ENCODE measurements around the gene SLC44A3. TPM values are rescaled to one million over a fixed set of nuclear protein-coding genes. Genes with fewer than 3 reads are reported as not detected.

The SLC44A3 gene
- total RNA-seq, 4 donors from 2014 or later, result 4.0 to 6.7 (median 5.4) TPM

DNA sequence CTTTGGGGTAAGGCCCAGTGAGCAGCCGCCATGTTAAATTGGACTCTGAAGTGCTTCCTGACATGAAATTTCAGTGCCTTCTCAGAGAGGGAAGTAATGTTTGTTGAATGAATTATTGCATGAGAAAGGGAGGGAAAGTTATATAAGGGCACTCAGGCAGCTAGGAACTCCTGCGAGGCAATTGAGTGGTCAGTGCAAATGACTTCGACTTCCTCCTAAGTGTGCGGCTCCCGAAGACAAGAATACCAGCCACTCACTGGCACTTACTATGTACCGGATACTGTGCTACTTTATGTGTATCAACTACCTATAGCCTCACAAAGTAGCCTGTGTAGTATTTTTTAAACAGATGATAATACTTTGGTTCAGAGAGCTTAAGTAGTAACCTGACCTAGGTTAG, 54.3 kb downstream of the SLC44A3 start:
- DNase-seq, result no peak

DNA sequence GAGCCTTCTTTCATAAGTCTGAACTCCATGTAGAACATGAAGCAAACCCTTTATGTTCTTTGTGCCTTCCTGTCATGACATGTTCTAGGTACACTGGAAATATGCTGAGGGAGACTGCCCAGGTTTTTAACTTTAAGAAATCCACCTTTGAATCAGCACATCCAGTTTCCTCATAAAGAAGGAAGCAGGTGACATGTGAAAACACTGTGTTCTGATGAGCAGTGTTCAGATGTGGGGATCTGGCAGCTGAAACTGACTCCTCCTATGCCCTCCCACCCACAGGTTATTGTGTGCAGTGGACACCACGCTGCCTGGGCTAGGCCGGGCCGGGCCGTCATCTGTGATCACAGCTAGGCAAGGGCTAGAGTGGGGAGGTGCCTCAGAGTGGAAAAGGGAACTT, 55.6 kb downstream of the SLC44A3 start:
- Histone ChIP-seq H3K4me1 (no peaks in the 10 kb centered on the region), H3K27me3 (no peaks in the 10 kb centered on the region), H3K4me3 (replicated peaks in 1 of 3) (no peak overlapping the region), H3K27ac (no peak overlapping the region), H3K36me3 (no peaks in the 10 kb centered on the region), H3K9me3 (no peaks in the 10 kb centered on the region)
- WGBS, 2 donors, result 46 to 65% methylated on average over 4 of the region's 4 CpGs
- TF ChIP-seq, protein P1, sequence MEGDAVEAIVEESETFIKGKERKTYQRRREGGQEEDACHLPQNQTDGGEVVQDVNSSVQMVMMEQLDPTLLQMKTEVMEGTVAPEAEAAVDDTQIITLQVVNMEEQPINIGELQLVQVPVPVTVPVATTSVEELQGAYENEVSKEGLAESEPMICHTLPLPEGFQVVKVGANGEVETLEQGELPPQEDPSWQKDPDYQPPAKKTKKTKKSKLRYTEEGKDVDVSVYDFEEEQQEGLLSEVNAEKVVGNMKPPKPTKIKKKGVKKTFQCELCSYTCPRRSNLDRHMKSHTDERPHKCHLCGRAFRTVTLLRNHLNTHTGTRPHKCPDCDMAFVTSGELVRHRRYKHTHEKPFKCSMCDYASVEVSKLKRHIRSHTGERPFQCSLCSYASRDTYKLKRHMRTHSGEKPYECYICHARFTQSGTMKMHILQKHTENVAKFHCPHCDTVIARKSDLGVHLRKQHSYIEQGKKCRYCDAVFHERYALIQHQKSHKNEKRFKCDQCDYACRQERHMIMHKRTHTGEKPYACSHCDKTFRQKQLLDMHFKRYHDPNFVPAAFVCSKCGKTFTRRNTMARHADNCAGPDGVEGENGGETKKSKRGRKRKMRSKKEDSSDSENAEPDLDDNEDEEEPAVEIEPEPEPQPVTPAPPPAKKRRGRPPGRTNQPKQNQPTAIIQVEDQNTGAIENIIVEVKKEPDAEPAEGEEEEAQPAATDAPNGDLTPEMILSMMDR (IDR thresholded peaks at IDR 0.05), result no peak
- no peak for TF ChIP-seq POLR2A (IDR thresholded peaks at IDR 0.05)
- intact Hi-C loops (cut with DNase I), result no loop called here
- peak; percentile 22 to 36 for DNase-seq

More for the DNA sequence above, 54.3 kb downstream of the SLC44A3 start:
- Histone ChIP-seq H3K36me3 (no peaks in the 10 kb centered on the region), H3K4me1 (no peaks in the 10 kb centered on the region), H3K27ac (peak overlapping the region in 1 of 3 donors; percentile 26), H3K27me3 (no peaks in the 10 kb centered on the region), H3K4me3 (replicated peaks in 1 of 3) (no peak overlapping the region), H3K9me3 (no peaks in the 10 kb centered on the region)
- 88 to 92% methylated on average over 6 of the region's 6 CpGs for WGBS, 2 donors
- TF ChIP-seq POLR2A (IDR thresholded peaks at IDR 0.05), result no peak
- intact Hi-C loops (cut with DNase I), result no loop called here

DNA sequence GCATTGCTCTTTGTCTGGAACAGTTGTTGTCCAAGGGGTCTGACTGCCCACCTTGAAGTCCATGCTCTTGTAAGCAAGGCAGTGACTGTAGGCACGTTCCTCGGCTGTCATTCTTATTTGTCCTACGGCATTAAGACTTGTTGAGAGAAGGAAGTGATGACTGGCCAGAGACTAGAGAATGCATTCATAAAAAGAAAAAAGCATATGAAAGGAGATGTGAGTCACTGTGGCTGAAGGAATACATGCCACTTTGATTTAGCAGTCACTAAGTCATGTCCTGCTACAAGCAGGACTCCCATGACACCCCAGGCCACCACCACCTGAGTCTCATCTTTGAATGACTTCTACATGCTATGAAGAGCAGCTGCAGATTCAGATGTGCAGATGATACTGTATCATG, 56.2 kb downstream of the SLC44A3 start:
- Histone ChIP-seq H3K4me1 (no peaks in the 10 kb centered on the region), H3K27me3 (no peaks in the 10 kb centered on the region), H3K4me3 (replicated peaks in 1 of 3) (no peak overlapping the region), H3K36me3 (no peaks in the 10 kb centered on the region), H3K9me3 (no peaks in the 10 kb centered on the region), H3K27ac (no peak overlapping the region)
- intact Hi-C loops (cut with DNase I), result no loop called here
- DNase-seq, result no peak
- no peak for TF ChIP-seq POLR2A (IDR thresholded peaks at IDR 0.05)
- TF ChIP-seq, protein P1 (IDR thresholded peaks at IDR 0.05), result no peak
- WGBS, 2 donors, result 84 to 95% methylated on average over 3 of the region's 3 CpGs

DNA sequence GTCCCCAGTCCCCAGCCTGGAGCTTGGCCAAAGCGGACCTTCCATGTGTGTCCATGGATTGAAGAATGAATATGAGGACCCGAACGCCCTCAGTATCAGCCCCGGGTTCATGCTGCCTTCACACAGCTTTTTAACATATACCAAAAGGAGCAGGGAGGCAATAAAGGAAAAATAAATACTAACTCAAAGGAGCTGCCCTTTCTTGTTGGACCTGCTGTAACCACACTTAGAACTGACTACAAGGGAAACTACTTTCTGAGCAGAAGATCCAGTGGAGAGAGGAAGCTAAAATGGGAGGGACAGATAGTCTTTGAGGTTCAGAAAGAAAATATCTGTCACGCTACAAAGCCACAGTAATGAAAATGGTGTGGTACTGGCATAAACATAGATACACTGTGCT, 58.2 kb downstream of the SLC44A3 start:
- Histone ChIP-seq H3K27ac (no peak overlapping the region), H3K27me3 (no peaks in the 10 kb centered on the region), H3K4me1 (peaks cover 0 to 3% of the 10 kb centered on the region in 2 donors), H3K4me3 (replicated peaks in 1 of 3) (no peak overlapping the region), H3K36me3 (no peaks in the 10 kb centered on the region), H3K9me3 (no peaks in the 10 kb centered on the region)
- WGBS, 2 donors, result 94 to 95% methylated on average over 5 of the region's 5 CpGs
- intact Hi-C loops (cut with DNase I), result no loop called here
- DNase-seq, result no peak
- TF ChIP-seq, protein P1 (IDR thresholded peaks at IDR 0.05), result no peak
- TF ChIP-seq POLR2A (IDR thresholded peaks at IDR 0.05), result no peak

DNA sequence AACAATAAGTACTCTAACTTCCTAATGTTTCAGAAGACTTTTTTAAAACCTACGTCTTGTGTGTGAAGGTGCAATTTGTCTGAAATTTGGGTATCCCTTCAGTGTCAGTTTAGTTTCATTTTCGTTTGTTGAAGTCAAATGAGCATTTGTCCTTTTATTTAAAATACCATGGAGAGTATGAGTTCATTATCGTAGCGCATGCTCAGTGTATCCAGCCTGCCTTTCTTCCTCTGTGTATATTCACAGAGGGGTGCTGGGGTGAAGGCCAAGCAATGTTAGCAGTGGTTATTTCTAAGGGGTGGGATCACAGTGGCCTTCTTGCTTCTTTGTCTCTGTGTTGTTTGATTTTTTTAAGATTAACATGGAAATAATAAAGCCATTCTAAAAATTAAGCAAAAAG, 63.5 kb downstream of the SLC44A3 start:
- TF ChIP-seq, protein P1 (IDR thresholded peaks at IDR 0.05), result no peak
- TF ChIP-seq POLR2A (IDR thresholded peaks at IDR 0.05), result no peak
- Histone ChIP-seq H3K9me3 (no peaks in the 10 kb centered on the region), H3K4me1 (peaks cover 19 to 23% of the 10 kb centered on the region in 2 donors), H3K4me3 (replicated peaks in 1 of 3) (no peak overlapping the region), H3K36me3 (no peaks in the 10 kb centered on the region), H3K27me3 (no peaks in the 10 kb centered on the region), H3K27ac (peak overlapping the region; percentile 71 to 89 (median 84))
- peak; percentile 47 to 48 for DNase-seq
- 22 to 28% methylated on average over 4 of the region's 4 CpGs for whole genome bisulfite sequencing, 2 donors
- intact Hi-C loops (cut with DNase I), result no loop called here

DNA sequence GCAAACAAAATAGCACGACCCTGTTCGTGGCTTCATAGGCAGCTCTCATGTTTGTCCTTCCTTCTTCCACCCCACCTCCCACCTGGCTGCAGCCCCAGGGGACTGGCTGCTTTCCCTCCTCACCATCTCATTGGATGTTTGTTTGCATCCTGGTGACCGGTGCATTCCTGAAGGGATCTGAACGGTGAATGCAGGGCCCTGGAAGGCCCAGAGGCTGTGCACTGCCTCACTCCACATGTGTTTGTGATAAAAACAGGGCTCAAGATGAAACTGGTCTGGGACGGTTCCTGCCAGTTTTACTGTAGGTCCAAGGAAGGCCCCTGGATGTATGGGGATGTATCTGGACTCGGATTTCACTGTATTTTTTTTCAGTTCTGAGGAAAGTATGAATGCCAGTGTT, 63.9 kb downstream of the SLC44A3 start:
- TF ChIP-seq POLR2A (IDR thresholded peaks at IDR 0.05), result peak in 1 of 2 donors; percentile 63
- TF ChIP-seq, protein P1 (IDR thresholded peaks at IDR 0.05), result no peak
- H3K36me3 ChIP-seq, result no peaks in the 10 kb centered on the region
- no peaks in the 10 kb centered on the region for H3K9me3 ChIP-seq
- 11 to 19% methylated on average over 6 of the region's 6 CpGs for WGBS, 2 donors
- no peaks in the 10 kb centered on the region for H3K27me3 ChIP-seq
- no peak overlapping the region for H3K4me3 ChIP-seq (replicated peaks in 1 of 3)
- peak overlapping the region; percentile 71 to 89 (median 84) for H3K27ac ChIP-seq
- intact Hi-C loops (cut with DNase I), result no loop called here
- DNase-seq, result peak; percentile 88 to 91
- peaks cover 19 to 23% of the 10 kb centered on the region in 2 donors for H3K4me1 ChIP-seq
